Type B pancreatic cell (in vitro differentiated cells): Measurements from ENCODE around the gene ITPKA. TPM values are rescaled to one million over a fixed set of nuclear protein-coding genes. Genes with fewer than 3 reads are reported as not detected.
"Not testable (repeated sequence)": the region's sequence is repeated elsewhere in the genome, so short reads cannot be mapped to it uniquely, and the experiment has no call there.

Source experiments
- DNase-seq: peaks from one replicate; pipeline ENCODE4 v3.0.0; 2021; ENCODE audit warnings: mixed read lengths; ENCODE audit not compliant: unreplicated experiment; ENCODE audit errors: extremely low spot score
- H3K27ac Mint-ChIP-seq: 2 replicates; pipeline ENCODE4 v1.8.0; 2021; ENCODE audit warnings: mild to moderate bottlenecking, mixed read lengths
- H3K27me3 Mint-ChIP-seq: 2 replicates; pipeline ENCODE4 v1.8.0; 2021; ENCODE audit warnings: mixed read lengths
- H3K36me3 Mint-ChIP-seq: 2 replicates; pipeline ENCODE4 v1.8.0; 2021; ENCODE audit warnings: mixed read lengths
- H3K4me1 Mint-ChIP-seq: one replicate; pipeline ENCODE4 v1.8.0; 2021; ENCODE audit warnings: mixed read lengths; ENCODE audit not compliant: unreplicated experiment
- H3K4me3 Mint-ChIP-seq: 2 replicates; pipeline ENCODE4 v1.8.0; 2021; ENCODE audit warnings: mild to moderate bottlenecking, mixed read lengths
- H3K9me3 Mint-ChIP-seq: 2 replicates; pipeline ENCODE4 v1.8.0; 2021; ENCODE audit warnings: mixed read lengths
- CTCF ChIP-seq: fragments of 200-600 bp; sonication (generic); conservative IDR thresholded peaks from 2 replicates; pipeline ENCODE4 v1.5.0; 2021; ENCODE audit warnings: antibody characterized with exemption, mild to moderate bottlenecking
- total RNA-seq: library from RNA; stranded (reverse); gene quantifications from 2 replicates; pipeline ENCODE4 v1.2.1, GENCODE V29; 2021; ENCODE audit warnings: low replicate concordance

The ITPKA gene
- total RNA-seq, 1 donor from 2014 or later = 1.9 TPM

DNA sequence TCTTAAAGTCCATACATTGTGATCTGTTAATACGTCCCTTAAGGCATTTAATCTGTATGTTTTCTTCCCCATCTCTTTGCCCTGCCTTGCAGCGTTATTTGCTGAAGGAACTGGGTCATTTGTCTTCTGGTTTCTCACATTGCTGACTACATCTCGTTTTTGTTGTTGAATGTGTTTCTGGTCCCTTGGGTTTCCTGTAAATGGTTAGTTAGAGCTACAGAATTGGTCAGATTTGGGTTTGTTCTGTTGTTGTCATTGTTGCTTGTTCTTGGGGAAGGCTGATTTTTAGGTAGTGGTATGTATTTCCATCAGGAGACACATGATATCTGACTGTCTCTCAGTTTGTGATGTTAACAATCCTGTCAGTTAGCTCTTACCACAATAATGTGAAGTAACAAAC lies 27.0 kb upstream of the ITPKA start:
- Mint-ChIP-seq H3K27ac (no peak overlapping the region), H3K4me3 (no peak overlapping the region), H3K9me3 (no peaks in the 10 kb centered on the region), H3K36me3 (peaks cover 42% of the 10 kb centered on the region), H3K27me3 (no peaks in the 10 kb centered on the region), H3K4me1 (peaks cover 3% of the 10 kb centered on the region)
- DNase-seq = no peak
- no peak for TF ChIP-seq CTCF

DNA sequence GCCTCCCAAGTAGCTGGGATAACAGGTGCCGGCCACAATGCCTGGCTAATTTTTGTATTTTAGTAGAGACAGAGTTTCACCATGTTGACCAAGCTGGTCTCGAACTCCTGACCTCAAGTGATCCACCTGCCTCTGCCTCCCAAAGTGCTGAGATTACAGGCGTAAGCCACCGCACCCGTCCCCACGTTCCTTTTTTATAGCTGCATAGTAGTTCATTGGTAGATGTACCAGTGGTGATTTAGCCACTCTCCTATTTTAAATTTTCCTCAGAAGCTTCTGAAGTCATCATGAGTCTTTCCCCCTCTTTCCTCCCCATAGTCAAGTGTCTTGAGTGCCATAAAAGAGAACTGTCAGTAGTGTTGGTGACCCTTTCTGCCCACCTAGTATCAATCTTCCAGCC lies 24.0 kb upstream of the ITPKA start:
- not testable (repeated sequence) for H3K4me1 Mint-ChIP-seq

DNA sequence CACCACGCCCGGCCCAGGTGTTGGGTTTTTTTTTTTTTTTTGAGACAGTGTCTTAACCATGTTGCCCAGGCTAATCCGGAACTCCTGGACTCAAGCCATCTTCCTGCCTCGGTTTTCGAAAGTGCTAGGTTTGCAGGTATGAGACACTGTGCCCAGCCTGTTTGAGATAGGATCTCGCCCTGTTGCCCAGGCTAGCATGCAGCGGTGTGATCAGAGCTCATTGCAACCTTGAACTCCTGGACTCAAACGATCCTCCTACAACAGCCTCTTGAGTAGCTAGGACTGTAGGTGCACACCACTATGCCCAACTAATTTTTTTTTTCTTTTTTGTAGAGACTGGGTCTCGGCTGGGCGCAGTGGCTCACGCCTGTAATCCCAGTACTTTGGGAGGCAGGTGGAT lies 20.3 kb upstream of the ITPKA start:
- Mint-ChIP-seq H3K4me3 (no peak overlapping the region), H3K27ac (no peak overlapping the region), H3K9me3 (no peaks in the 10 kb centered on the region), H3K4me1 (no peaks in the 10 kb centered on the region), H3K36me3 (peaks cover 27% of the 10 kb centered on the region), H3K27me3 (no peaks in the 10 kb centered on the region)
- TF ChIP-seq CTCF = no peak
- no peak for DNase-seq

More for the DNA sequence above, 24.0 kb upstream of the ITPKA start:
- not testable (repeated sequence) for H3K27me3 Mint-ChIP-seq, H3K4me3 Mint-ChIP-seq, H3K27ac Mint-ChIP-seq, DNase-seq, H3K9me3 Mint-ChIP-seq
- peaks cover 27% of the 10 kb centered on the region for H3K36me3 Mint-ChIP-seq

GRCh38 chr15:41474436-41474835 lies 19.2 kb upstream of the ITPKA start:
- DNase-seq = no peak
- Mint-ChIP-seq H3K9me3 (no peaks in the 10 kb centered on the region), H3K27ac (peak overlapping the region; percentile 26), H3K36me3 (peaks cover 30% of the 10 kb centered on the region), H3K4me1 (no peaks in the 10 kb centered on the region), H3K4me3 (no peak overlapping the region), H3K27me3 (no peaks in the 10 kb centered on the region)
- no peak for TF ChIP-seq CTCF

DNA sequence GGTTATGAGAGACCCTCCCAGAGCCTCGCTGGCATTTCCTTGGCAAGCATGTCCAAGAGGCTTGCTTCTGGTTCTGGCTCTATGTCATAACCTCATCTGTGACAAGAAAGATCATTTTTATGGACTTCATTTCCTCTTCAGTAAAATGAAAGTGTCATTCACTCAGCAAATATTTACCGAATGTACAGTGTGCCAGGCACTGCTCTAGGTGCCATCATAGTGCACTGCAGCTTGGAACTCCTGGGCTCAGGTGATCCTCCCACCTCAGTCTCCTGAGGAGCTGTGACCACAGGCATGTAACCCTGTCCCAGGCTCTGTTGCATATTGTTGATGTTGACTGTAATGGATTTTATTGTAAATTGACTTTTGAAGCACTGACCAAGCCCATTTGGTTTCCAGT lies 18.7 kb upstream of the ITPKA start:
- peaks cover 26% of the 10 kb centered on the region for H3K36me3 Mint-ChIP-seq
- no peak overlapping the region for H3K4me3 Mint-ChIP-seq
- H3K4me1 Mint-ChIP-seq = no peaks in the 10 kb centered on the region
- no peaks in the 10 kb centered on the region for H3K27me3 Mint-ChIP-seq
- peak overlapping the region; percentile 26 for H3K27ac Mint-ChIP-seq
- TF ChIP-seq CTCF = no peak
- no peak for DNase-seq
- H3K9me3 Mint-ChIP-seq = no peaks in the 10 kb centered on the region

- Mint-ChIP-seq H3K36me3 (peaks cover 27% of the 10 kb centered on the region), H3K27ac (no peak overlapping the region), H3K27me3 (no peaks in the 10 kb centered on the region), H3K9me3 (no peaks in the 10 kb centered on the region), H3K4me3 (no peak overlapping the region), H3K4me1 (no peaks in the 10 kb centered on the region)
- no peak for TF ChIP-seq CTCF
- DNase-seq = no peak
Observed at GRCh38 chr15:41476416-41477048, 17.1 kb upstream of the ITPKA start.
